Activated CD8-positive, alpha-beta T cell treated with anti-CD3 and anti-CD28 coated beads, Interleukin-2, amount 10 ng/mL, durations not matched to agents 7 days and 5 days (primary cell): ENCODE results near the gene PLEKHH2. TPM values are rescaled to one million over a fixed set of nuclear protein-coding genes. Genes with fewer than 3 reads are reported as not detected.

ENCODE experiments used
- ATAC-seq: fragments of 150-1000 bp; cut with Tn5 transposase; one replicate; pipeline ENCODE4 v1.10.0; 2021; ENCODE audit warnings: moderate library complexity
- CTCF ChIA-PET: fragments of 350-600 bp; sonication (Branson Sonifier 250); formaldehyde crosslinking; loops from one replicate; lab custom pipeline; 2021; ENCODE audit warnings: antibody characterized with exemption; lab: Charles Lee
- POLR2A ChIA-PET: fragments of 350-600 bp; sonication (Branson Sonifier 250); formaldehyde crosslinking; loops from one replicate; lab custom pipeline; 2021; ENCODE audit warnings: antibody characterized with exemption; lab: Charles Lee
- DNase-seq: peaks from one replicate; pipeline ENCODE4 v3.0.0-alpha.2; 2020
- H3K27ac Mint-ChIP-seq: one replicate; pipeline ENCODE4 v1.8.0; 2021; ENCODE audit warnings: mild to moderate bottlenecking, mixed read lengths
- H3K27me3 Mint-ChIP-seq: one replicate; pipeline ENCODE4 v1.8.0; 2021; ENCODE audit warnings: low read depth, mixed read lengths
- H3K36me3 Mint-ChIP-seq: one replicate; pipeline ENCODE4 v1.8.0; 2021; ENCODE audit warnings: low read depth, mixed read lengths
- H3K4me1 Mint-ChIP-seq: one replicate; pipeline ENCODE4 v1.8.0; 2021; ENCODE audit warnings: low read depth, mixed read lengths
- H3K4me3 Mint-ChIP-seq: one replicate; pipeline ENCODE4 v1.8.0; 2021; ENCODE audit warnings: mild to moderate bottlenecking, mixed read lengths
- H3K9me3 Mint-ChIP-seq: one replicate; pipeline ENCODE4 v1.8.0; 2022; ENCODE audit warnings: mixed read lengths; ENCODE audit not compliant: insufficient read depth
- total RNA-seq, 2 experiments: library from RNA; stranded (reverse); gene quantifications; one replicate each; pipeline ENCODE4 v1.2.3, GENCODE V29; 2021

PLEKHH2 gene
- total RNA-seq, 2 experiments from 2014 or later, result 0.32 to 0.57 TPM

DNA sequence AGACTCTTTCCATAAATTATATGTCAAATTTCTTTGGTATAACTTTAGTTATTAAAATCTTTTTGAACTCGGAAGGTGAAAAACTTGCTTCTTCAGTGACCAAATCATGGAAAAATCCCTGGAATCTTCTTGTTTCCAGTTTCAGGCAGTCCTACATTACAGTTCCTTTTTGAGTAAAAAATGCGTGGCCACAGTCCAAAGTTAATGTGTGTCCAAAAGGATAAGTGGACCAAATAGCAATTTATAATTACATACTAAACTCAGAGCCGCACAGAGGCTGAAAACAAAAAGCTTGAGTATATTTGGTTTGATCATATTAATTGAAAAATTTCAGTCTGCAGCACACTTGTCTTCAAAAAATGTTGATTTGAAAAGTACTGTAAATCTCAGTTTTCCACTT is 108.4 kb downstream of the PLEKHH2 start:
- Mint-ChIP-seq H3K4me3 (no peak overlapping the region), H3K27ac (no peak overlapping the region), H3K9me3 (no peaks in the 10 kb centered on the region), H3K36me3 (no peaks in the 10 kb centered on the region), H3K27me3 (no peaks in the 10 kb centered on the region), H3K4me1 (no peaks in the 10 kb centered on the region)
- ChIA-PET CTCF (no interaction called here), POLR2A (no interaction called here)
- DNase-seq, result no peak
- ATAC-seq, result no peak

DNA sequence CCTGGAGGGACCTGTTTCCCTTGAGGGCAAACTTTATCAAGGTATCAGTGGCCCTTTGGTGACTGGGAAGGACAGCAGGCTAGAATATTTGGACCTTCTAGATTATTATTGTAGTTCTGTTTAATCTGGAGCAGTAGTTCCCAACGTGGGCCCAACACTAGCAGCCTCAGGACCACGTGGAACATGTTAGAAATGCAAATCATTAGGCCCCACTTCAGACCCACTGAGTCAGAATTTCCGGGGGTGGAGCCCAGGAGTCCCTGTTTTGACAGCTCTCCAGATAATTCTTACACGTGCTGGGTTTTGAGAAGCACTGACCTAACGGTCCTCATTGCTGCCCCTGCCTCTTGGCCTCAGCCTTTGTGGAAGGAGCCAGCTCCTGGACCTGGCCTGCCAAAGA is 111.3 kb downstream of the PLEKHH2 start:
- Mint-ChIP-seq H3K4me1 (no peaks in the 10 kb centered on the region), H3K27me3 (peaks cover 2% of the 10 kb centered on the region), H3K36me3 (no peaks in the 10 kb centered on the region), H3K4me3 (no peak overlapping the region), H3K27ac (no peak overlapping the region), H3K9me3 (no peaks in the 10 kb centered on the region)
- CTCF ChIA-PET, result no interaction called here
- POLR2A ChIA-PET, result no interaction called here
- ATAC-seq, result no peak
- no peak for DNase-seq

DNA sequence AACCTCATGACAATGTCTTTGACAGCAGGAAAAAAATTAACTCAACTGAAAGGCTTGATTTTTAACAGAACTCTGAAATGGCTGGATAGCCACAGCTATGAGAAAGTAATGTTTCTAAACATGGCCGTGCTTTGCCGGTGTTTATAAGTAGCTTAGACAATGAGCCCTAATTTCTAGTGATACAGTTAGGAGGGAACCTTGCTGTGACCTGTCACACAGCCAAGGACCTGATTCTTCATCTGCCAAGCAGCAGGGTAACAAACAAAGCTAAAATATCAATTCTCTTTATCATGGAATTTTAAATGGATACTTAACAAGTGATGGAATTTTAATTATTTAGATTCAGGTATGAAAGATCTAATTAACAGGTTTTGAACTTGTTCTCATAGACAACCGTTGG is 112.5 kb downstream of the PLEKHH2 start:
- H3K27ac Mint-ChIP-seq, result no peak overlapping the region
- DNase-seq (no peak), ATAC-seq (no peak)
- no peaks in the 10 kb centered on the region for H3K9me3 Mint-ChIP-seq
- peaks cover 2% of the 10 kb centered on the region for H3K27me3 Mint-ChIP-seq
- ChIA-PET POLR2A (no interaction called here), CTCF (no interaction called here)
- no peak overlapping the region for H3K4me3 Mint-ChIP-seq
- no peaks in the 10 kb centered on the region for H3K36me3 Mint-ChIP-seq
- no peaks in the 10 kb centered on the region for H3K4me1 Mint-ChIP-seq

DNA sequence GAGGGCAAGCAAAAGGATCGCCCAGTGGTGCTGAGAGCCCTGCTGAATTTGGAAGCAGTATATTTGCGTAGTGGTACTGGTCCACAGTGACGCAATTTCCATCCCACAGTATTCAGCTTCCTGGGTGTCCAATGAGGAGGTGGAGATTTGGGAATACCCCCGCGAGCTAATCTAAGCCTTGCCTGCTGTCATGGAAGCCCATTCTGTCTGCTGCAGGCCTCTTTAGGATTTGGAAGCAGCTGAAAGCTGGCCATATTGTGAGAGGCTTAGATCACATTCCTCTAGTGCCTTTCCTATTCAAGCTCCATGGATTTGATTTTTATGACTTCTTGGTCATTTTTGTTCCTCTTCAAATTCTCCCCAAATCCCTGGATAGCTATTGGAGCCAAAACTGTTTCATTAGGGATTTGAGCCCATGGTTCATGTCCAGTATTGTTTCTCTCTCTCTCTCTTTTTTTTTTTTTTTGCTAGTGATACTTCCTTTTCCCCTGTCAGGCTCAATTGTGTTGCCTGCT is 114.5 kb downstream of the PLEKHH2 start:
- H3K27me3 Mint-ChIP-seq, result peaks cover 2% of the 10 kb centered on the region
- ChIA-PET POLR2A (no interaction called here), CTCF (interaction anchor here (0.6 kb wide), 1 partner anchor 174 kb away, joined by 3 read pairs; no protein-coding TSS in a partner anchor)
- no peaks in the 10 kb centered on the region for H3K4me1 Mint-ChIP-seq
- no peak overlapping the region for H3K27ac Mint-ChIP-seq
- H3K4me3 Mint-ChIP-seq, result no peak overlapping the region
- ATAC-seq (no peak), DNase-seq (no peak)
- H3K36me3 Mint-ChIP-seq, result no peaks in the 10 kb centered on the region
- no peaks in the 10 kb centered on the region for H3K9me3 Mint-ChIP-seq

DNA sequence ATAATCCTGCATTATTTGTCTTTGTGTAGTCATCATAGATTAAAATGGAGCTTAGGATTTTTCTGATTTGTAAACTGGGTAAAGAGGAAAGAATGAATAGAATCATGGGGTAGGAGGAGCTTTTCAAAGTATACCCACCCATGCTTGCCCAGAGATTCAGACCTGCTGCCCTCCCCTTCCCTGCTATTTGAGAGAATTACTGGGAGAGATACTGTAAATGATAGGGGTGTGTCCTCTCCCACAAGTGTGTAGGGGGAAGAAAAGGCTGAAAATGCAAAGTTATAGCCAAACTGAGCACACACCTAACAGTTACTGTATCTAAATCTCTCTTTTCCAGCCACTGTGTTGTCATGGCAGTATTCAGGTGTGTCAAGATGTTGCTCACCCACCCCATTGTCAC is 115.2 kb downstream of the PLEKHH2 start:
- Mint-ChIP-seq H3K9me3 (no peaks in the 10 kb centered on the region), H3K4me3 (no peak overlapping the region), H3K27ac (no peak overlapping the region), H3K4me1 (no peaks in the 10 kb centered on the region), H3K36me3 (no peaks in the 10 kb centered on the region), H3K27me3 (peaks cover 2% of the 10 kb centered on the region)
- DNase-seq (no peak), ATAC-seq (no peak)
- ChIA-PET CTCF (interaction anchor here (0.6 kb wide), 1 partner anchor 175 kb away, joined by 3 read pairs; no protein-coding TSS in a partner anchor), POLR2A (no interaction called here)

DNA sequence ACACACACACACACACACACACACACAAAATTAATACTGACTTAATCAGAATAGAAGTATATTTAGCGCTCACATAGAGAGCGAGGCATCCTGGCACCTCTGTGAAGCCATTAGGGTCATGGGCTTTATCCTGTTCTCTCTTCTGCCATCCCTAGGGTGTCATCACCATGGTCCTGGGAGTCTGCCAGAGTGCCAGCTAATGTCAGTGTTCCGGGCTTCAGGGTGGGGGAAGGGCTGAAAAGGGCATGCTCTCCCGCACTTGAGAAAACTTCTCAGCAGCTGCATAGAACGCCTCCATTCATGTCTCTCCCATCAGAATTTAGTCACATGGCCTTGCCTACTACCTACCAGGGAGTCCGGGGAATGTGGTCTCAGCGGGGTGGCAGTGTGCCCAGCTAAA is 117.1 kb downstream of the PLEKHH2 start:
- no peak for ATAC-seq
- Mint-ChIP-seq H3K4me1 (no peaks in the 10 kb centered on the region), H3K36me3 (no peaks in the 10 kb centered on the region), H3K27ac (no peak overlapping the region), H3K9me3 (no peaks in the 10 kb centered on the region), H3K27me3 (peaks cover 2% of the 10 kb centered on the region), H3K4me3 (no peak overlapping the region)
- ChIA-PET POLR2A (no interaction called here), CTCF (no interaction called here)
- DNase-seq, result no peak

DNA sequence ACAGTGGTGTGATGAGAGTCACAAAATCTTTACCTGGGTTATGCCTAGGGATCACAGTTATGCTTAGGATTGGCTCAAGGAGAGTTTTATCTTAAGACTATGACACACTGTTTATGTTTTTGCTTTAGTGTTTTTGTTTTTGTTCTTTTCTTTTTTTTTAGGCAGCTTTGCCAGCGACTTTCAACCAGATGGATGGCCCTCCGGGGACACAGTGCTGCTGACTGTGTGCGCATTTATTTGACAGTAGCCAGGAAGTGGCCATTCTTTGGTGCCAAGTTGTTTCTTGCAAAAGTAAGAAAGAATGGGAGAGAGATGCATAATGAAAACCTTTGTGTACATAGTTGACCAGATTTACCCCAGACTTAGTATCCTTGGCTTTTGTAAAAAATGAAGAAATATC is 121.7 kb downstream of the PLEKHH2 start:
- no peak overlapping the region for H3K4me3 Mint-ChIP-seq
- no peak for ATAC-seq
- POLR2A ChIA-PET, result no interaction called here
- no peaks in the 10 kb centered on the region for H3K4me1 Mint-ChIP-seq
- no peak for DNase-seq
- H3K27ac Mint-ChIP-seq, result no peak overlapping the region
- no peaks in the 10 kb centered on the region for H3K36me3 Mint-ChIP-seq
- CTCF ChIA-PET, result no interaction called here
- H3K9me3 Mint-ChIP-seq, result no peaks in the 10 kb centered on the region
- no peaks in the 10 kb centered on the region for H3K27me3 Mint-ChIP-seq

DNA sequence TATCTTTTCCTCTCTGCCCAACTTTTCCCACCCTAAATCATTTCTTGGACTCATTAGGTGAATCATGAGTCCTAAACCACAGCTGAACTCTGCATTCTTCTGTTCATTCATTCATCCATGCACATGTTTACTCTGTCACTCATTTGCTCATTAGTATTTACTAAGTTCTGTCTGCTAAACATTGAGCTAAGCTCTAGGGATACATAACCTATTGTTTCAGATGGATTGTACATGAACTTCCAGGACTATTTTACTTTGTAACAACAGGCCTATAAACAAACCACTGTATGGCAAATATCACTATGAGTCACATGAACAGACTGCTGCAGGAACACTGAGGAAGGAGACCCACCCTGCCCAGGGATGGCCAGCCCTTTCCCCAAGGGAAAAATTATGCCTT is 122.1 kb downstream of the PLEKHH2 start:
- CTCF ChIA-PET, result no interaction called here

DNA sequence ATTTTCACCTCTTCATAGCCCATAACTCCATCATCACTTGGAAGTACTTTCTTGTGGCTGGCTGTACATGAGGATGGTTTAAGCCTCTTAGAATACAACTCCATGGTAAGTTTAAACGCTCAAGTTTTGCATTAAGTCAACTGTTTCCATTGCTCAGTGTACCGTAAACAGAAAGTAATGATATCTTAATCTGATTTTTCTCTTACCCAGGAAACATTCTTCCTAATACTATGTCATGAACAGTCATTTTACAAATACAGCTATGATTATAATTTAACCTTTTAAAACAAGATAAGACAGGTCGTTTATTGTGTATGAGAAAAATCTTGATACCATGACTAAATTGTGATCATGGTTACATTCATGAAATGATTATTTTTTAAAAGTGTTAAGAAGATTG is 125.2 kb downstream of the PLEKHH2 start:
- ATAC-seq, result no peak
- ChIA-PET CTCF (no interaction called here), POLR2A (no interaction called here)
- Mint-ChIP-seq H3K9me3 (no peaks in the 10 kb centered on the region), H3K4me1 (no peaks in the 10 kb centered on the region), H3K27me3 (no peaks in the 10 kb centered on the region), H3K27ac (no peak overlapping the region), H3K4me3 (no peak overlapping the region), H3K36me3 (no peaks in the 10 kb centered on the region)
- DNase-seq, result no peak

More for the DNA sequence above, 122.1 kb downstream of the PLEKHH2 start:
- H3K27me3 Mint-ChIP-seq, result no peaks in the 10 kb centered on the region
- POLR2A ChIA-PET, result no interaction called here
- H3K4me1 Mint-ChIP-seq, result no peaks in the 10 kb centered on the region
- H3K36me3 Mint-ChIP-seq, result no peaks in the 10 kb centered on the region
- no peak for DNase-seq
- no peak overlapping the region for H3K4me3 Mint-ChIP-seq
- H3K9me3 Mint-ChIP-seq, result no peaks in the 10 kb centered on the region
- H3K27ac Mint-ChIP-seq, result no peak overlapping the region
- ATAC-seq, result no peak

DNA sequence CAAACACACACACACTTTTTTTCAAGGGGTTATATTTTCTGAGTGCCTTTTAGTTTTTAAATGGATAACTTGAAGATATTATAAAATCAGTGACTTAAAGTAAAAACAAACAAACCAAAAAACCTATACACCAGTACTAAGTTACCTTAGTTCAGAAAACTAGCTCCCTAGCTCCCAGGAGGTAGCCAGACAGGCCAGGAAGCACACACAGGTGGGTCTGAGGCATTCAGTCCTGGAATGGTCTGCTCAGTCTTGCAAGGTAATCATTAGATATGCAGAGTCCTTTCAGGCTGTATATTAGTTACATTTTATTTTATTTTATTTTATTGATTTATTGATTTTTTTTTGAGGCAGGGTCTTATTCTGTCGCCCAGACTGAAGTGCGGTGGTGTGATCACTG is 126.0 kb downstream of the PLEKHH2 start:
- H3K27me3 Mint-ChIP-seq, result peaks cover 3% of the 10 kb centered on the region
- no peaks in the 10 kb centered on the region for H3K4me1 Mint-ChIP-seq
- POLR2A ChIA-PET, result no interaction called here
- no peak overlapping the region for H3K4me3 Mint-ChIP-seq
- no peak for ATAC-seq
- no peak overlapping the region for H3K27ac Mint-ChIP-seq
- H3K36me3 Mint-ChIP-seq, result no peaks in the 10 kb centered on the region
- DNase-seq, result no peak
- no peaks in the 10 kb centered on the region for H3K9me3 Mint-ChIP-seq
- CTCF ChIA-PET, result no interaction called here

DNA sequence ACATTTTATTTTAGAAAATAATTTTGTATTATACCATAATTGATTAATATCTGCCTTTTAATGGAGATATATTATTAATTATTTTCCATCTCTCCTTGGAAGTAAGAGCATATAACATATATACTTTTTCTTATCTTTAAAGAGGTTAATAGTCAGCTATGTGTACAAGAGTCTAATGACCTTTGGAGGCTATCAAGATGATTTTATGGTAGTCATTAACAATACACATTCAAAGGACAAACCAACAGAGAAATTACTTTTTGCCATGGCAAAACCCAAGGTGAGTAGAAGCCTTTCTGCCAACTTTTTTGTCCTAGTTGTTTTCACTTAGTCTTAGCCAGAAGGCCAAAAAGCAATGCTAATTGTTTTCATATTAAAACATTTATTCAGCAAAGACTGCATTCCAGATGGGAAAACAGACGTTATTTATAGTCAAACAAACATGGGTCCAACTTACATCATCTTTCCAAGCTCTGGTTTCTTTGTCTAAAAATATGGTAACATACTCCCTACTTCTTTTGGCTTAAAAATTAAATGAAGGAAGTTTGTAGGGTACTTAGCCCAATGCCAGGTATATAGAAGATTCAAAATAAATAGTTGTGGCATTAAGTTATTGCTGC is 127.1 kb downstream of the PLEKHH2 start:
- ChIA-PET POLR2A (interaction anchor here (0.9 kb wide), 1 partner anchor 120 kb away, joined by 3 read pairs; no protein-coding TSS in a partner anchor), CTCF (no interaction called here)
- DNase-seq (no peak), ATAC-seq (no peak)
- Mint-ChIP-seq H3K36me3 (no peaks in the 10 kb centered on the region), H3K9me3 (no peaks in the 10 kb centered on the region), H3K4me1 (no peaks in the 10 kb centered on the region), H3K4me3 (no peak overlapping the region), H3K27ac (no peak overlapping the region), H3K27me3 (peaks cover 4% of the 10 kb centered on the region)

DNA sequence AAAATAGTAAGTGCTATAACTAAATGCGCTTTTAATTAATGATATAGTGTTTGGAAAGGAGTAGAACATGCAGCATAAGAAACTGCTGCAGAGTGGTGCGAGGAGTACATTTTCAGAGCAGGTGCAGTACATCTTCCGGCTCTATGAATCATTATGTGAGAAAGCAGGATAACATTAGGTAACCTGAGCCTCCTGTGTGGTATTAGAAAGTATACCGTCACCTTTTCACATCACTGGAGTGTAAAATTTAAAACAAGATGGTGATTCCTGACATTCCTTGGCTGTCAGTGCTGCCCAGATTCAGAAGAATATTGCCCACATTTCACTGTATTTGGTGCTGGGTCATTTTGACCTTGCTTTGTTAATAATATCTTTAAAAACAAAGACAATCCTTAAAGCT is 128.9 kb downstream of the PLEKHH2 start:
- ChIA-PET POLR2A (no interaction called here), CTCF (no interaction called here)
- no peaks in the 10 kb centered on the region for H3K9me3 Mint-ChIP-seq
- no peaks in the 10 kb centered on the region for H3K36me3 Mint-ChIP-seq
- H3K4me3 Mint-ChIP-seq, result no peak overlapping the region
- H3K27me3 Mint-ChIP-seq, result peaks cover 4% of the 10 kb centered on the region
- H3K4me1 Mint-ChIP-seq, result no peaks in the 10 kb centered on the region
- no peak overlapping the region for H3K27ac Mint-ChIP-seq
- DNase-seq (no peak), ATAC-seq (no peak)
